Natural killer cell (primary cell): Measurements from ENCODE around the gene CLIC1. TPM values are rescaled to one million over a fixed set of nuclear protein-coding genes. Genes with fewer than 3 reads are reported as not detected.

Source experiments
- ATAC-seq, 3 donors: fragments of 150-1000 bp in 2 of 3; fragments of 200-7000 bp in 1 of 3; cut with Tn5 transposase; 1 replicate in 1 of 3; 2 replicates in 2 of 3; pipeline ENCODE4 v1.10.0; 2021; ENCODE audit warnings: mild to moderate bottlenecking in 2 of 3, moderate library complexity in 2 of 3
- DNase-seq, 2 donors: peaks; one replicate each; pipeline versions ENCODE4 v3.0.0 to v3.0.0-alpha.2; 2013 to 2021; ENCODE audit warnings: mixed read lengths in 1 of 2
- H3K27ac ChIP-seq: one replicate; pipeline ENCODE4 v1.5.1; 2013; ENCODE audit warnings: mild to moderate bottlenecking, low read length
- H3K27me3 ChIP-seq: one replicate; pipeline ENCODE4 v1.6.1; 2013; ENCODE audit warnings: low read length; ENCODE audit not compliant: control insufficient read depth, insufficient read depth
- H3K36me3 ChIP-seq: one replicate; pipeline ENCODE4 v1.6.1; 2013; ENCODE audit warnings: low read length; ENCODE audit not compliant: control insufficient read depth, insufficient read depth
- H3K4me1 ChIP-seq: one replicate; pipeline ENCODE4 v1.6.1; 2013; ENCODE audit warnings: low read length; ENCODE audit not compliant: control insufficient read depth, insufficient read depth
- H3K4me3 ChIP-seq: one replicate; pipeline ENCODE4 v1.5.1; 2013; ENCODE audit warnings: low read length
- H3K9me3 ChIP-seq: one replicate; pipeline ENCODE4 v1.6.1; 2013; ENCODE audit warnings: low read length; ENCODE audit not compliant: control insufficient read depth, insufficient read depth
- H3K27ac Mint-ChIP-seq, 2 donors: one replicate each; pipeline ENCODE4 v1.8.0; 2022; ENCODE audit warnings: mild to moderate bottlenecking in 2 of 2, mixed read lengths in 2 of 2, moderate library complexity in 1 of 2
- H3K27me3 Mint-ChIP-seq, 2 donors: one replicate each; pipeline ENCODE4 v1.8.0; 2022; ENCODE audit warnings: low read depth in 2 of 2, mixed read lengths in 2 of 2
- H3K36me3 Mint-ChIP-seq: one replicate; pipeline ENCODE4 v1.8.0; 2022; ENCODE audit warnings: mixed read lengths
- H3K4me1 Mint-ChIP-seq, 2 donors: one replicate each; pipeline ENCODE4 v1.8.0; 2022; ENCODE audit warnings: mixed read lengths in 2 of 2
- H3K4me3 Mint-ChIP-seq: one replicate; pipeline ENCODE4 v1.8.0; 2022; ENCODE audit warnings: mild to moderate bottlenecking, moderate library complexity, mixed read lengths
- H3K9me3 Mint-ChIP-seq, 2 donors: one replicate each; pipeline ENCODE4 v1.8.0; 2022; ENCODE audit warnings: mixed read lengths in 2 of 2
- CTCF ChIP-seq: fragments of 200-600 bp; IDR thresholded peaks from one replicate; pipeline ENCODE4 v1.8.0; 2022; ENCODE audit warnings: antibody characterized with exemption
- WGBS: methylation state at CpG from one replicate; pipeline ENCODE4 v1.1.7; 2013; ENCODE audit warnings: missing lambda C conversion rate; ENCODE audit not compliant: insufficient coverage; 5-methylcytosine and 5-hydroxymethylcytosine counted together
- intact Hi-C: fragments of 100-400 bp; cut with micrococcal nuclease; formaldehyde crosslinking; loops from one replicate; pipeline ENCODE4 v1.14.2; 2022
- total RNA-seq, 4 donors: library from RNA; stranded (reverse); fragments of 120-200 nt in 1 of 4; gene quantifications; one replicate each; pipeline versions ENCODE4 v1.2.3 to v1.2.4, GENCODE V29; 2013 to 2022

The CLIC1 gene
- total RNA-seq, 3 donors from 2014 or later (not counting 1 experiment from before 2014, with no cell fraction given) = 348 to 363 (median 355) TPM

- Histone ChIP-seq H3K9me3 (no peaks in the 10 kb centered on the region), H3K27ac (no peak overlapping the region), H3K4me3 (no peak overlapping the region), H3K27me3 (no peaks in the 10 kb centered on the region), H3K4me1 (peaks cover 28% of the 10 kb centered on the region), H3K36me3 (peaks cover 27% of the 10 kb centered on the region)
- WGBS = 86% methylated on average over 3 of the region's 5 CpGs
- peaks cover 24 to 37% of the 10 kb centered on the region in 2 donors for H3K4me1 Mint-ChIP-seq
- no peaks in the 10 kb centered on the region for H3K9me3 Mint-ChIP-seq
- no peak for TF ChIP-seq CTCF
- ATAC-seq (no peak), DNase-seq (no peak)
- H3K27me3 Mint-ChIP-seq = no peaks in the 10 kb centered on the region
- intact Hi-C loops = loop anchor here (5.0 kb wide), 1 partner anchor 49 kb away; the partner anchor contains the start of gene BAG6
- H3K27ac Mint-ChIP-seq = peak overlapping the region; percentile 96 to 98
- peak overlapping the region; percentile 99 for H3K4me3 Mint-ChIP-seq
- no peaks in the 10 kb centered on the region for H3K36me3 Mint-ChIP-seq
Observed at GRCh38 chr6:31700740-31701401, 35.5 kb downstream of the CLIC1 start.

- no peak for TF ChIP-seq CTCF
- Histone ChIP-seq H3K27me3 (no peaks in the 10 kb centered on the region), H3K27ac (no peak overlapping the region), H3K4me3 (no peak overlapping the region), H3K4me1 (peaks cover 19% of the 10 kb centered on the region), H3K36me3 (peaks cover 51% of the 10 kb centered on the region), H3K9me3 (no peaks in the 10 kb centered on the region)
- 69% methylated on average over 3 of the region's 3 CpGs for WGBS
- H3K27ac Mint-ChIP-seq = peak overlapping the region; percentile 6 to 34
- DNase-seq = no peak
- no peaks in the 10 kb centered on the region for H3K9me3 Mint-ChIP-seq
- no peak overlapping the region for H3K4me3 Mint-ChIP-seq
- no peaks in the 10 kb centered on the region for H3K36me3 Mint-ChIP-seq
- peaks cover 15 to 30% of the 10 kb centered on the region in 2 donors for H3K4me1 Mint-ChIP-seq
- no peak for ATAC-seq
- intact Hi-C loops = no loop called here
- H3K27me3 Mint-ChIP-seq = no peaks in the 10 kb centered on the region
Observed at GRCh38 chr6:31697555-31697954, 38.8 kb downstream of the CLIC1 start.

- H3K27ac ChIP-seq = no peak overlapping the region
- Mint-ChIP-seq H3K4me3 (no peak overlapping the region), H3K9me3 (no peaks in the 10 kb centered on the region), H3K27ac (no peak overlapping the region), H3K27me3 (no peaks in the 10 kb centered on the region), H3K36me3 (no peaks in the 10 kb centered on the region), H3K4me1 (peaks cover 0 to 15% of the 10 kb centered on the region in 2 donors)
- H3K9me3 ChIP-seq = no peaks in the 10 kb centered on the region
- 87% methylated on average over 6 of the region's 6 CpGs for WGBS
- no peaks in the 10 kb centered on the region for H3K4me1 ChIP-seq
- no peaks in the 10 kb centered on the region for H3K27me3 ChIP-seq
- ATAC-seq (no peak), DNase-seq (no peak)
- no peak overlapping the region for H3K4me3 ChIP-seq
- intact Hi-C loops = no loop called here
- TF ChIP-seq CTCF = no peak
- H3K36me3 ChIP-seq = peaks cover 73% of the 10 kb centered on the region
Observed at GRCh38 chr6:31693535-31693934, 42.8 kb downstream of the CLIC1 start.

- intact Hi-C loops = no loop called here
- WGBS = 95% methylated on average over 9 of the region's 9 CpGs
- H3K4me3 ChIP-seq = no peak overlapping the region
- H3K4me1 ChIP-seq = no peaks in the 10 kb centered on the region
- Mint-ChIP-seq H3K4me1 (peaks cover 0 to 16% of the 10 kb centered on the region in 2 donors), H3K27me3 (no peaks in the 10 kb centered on the region), H3K36me3 (no peaks in the 10 kb centered on the region), H3K9me3 (no peaks in the 10 kb centered on the region), H3K27ac (no peak overlapping the region), H3K4me3 (no peak overlapping the region)
- H3K36me3 ChIP-seq = peaks cover 79% of the 10 kb centered on the region
- no peak overlapping the region for H3K27ac ChIP-seq
- H3K9me3 ChIP-seq = no peaks in the 10 kb centered on the region
- ATAC-seq (no peak), DNase-seq (no peak)
- TF ChIP-seq CTCF = no peak
- H3K27me3 ChIP-seq = no peaks in the 10 kb centered on the region
Observed at GRCh38 chr6:31692886-31693285, 43.4 kb downstream of the CLIC1 start.
